ENCODE results near the gene CAMKMT. TPM values are rescaled to one million over a fixed set of nuclear protein-coding genes. Genes with fewer than 3 reads are reported as not detected.

Gene CAMKMT
- total RNA-seq, 2 donors from 2014 or later: 10.7 to 11.6 TPM

DNA sequence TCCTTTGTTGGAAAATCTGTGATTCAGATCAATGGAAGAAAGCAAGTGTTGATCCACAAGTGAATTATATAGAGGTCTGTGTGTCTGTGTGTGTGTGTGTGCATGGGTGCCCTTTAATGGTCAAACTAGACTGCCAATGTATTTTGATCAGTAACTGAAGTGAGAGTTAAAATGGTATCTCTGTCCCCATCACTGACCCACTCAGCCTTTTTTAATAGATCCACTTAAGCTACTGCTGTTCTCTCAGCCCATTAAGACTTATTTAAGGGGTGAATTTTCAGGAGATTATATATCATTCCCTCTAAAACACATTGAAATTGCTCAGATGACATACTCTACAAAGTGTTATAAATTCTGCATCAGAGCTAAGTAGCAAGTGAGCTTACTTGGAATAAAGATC is 386.0 kb downstream of the CAMKMT start:
- Histone ChIP-seq H3K4me1 (no peaks in the 10 kb centered on the region), H3K4me3 (no peak overlapping the region), H3K36me3 (no peaks in the 10 kb centered on the region), H3K9me3 (no peaks in the 10 kb centered on the region), H3K27me3 (no peaks in the 10 kb centered on the region), H3K27ac (no peak overlapping the region), H3K9ac (ENCODE audit: low read depth in 2 of 2, low read length in 2 of 2) (no peak overlapping the region)
- TF ChIP-seq, protein P1, sequence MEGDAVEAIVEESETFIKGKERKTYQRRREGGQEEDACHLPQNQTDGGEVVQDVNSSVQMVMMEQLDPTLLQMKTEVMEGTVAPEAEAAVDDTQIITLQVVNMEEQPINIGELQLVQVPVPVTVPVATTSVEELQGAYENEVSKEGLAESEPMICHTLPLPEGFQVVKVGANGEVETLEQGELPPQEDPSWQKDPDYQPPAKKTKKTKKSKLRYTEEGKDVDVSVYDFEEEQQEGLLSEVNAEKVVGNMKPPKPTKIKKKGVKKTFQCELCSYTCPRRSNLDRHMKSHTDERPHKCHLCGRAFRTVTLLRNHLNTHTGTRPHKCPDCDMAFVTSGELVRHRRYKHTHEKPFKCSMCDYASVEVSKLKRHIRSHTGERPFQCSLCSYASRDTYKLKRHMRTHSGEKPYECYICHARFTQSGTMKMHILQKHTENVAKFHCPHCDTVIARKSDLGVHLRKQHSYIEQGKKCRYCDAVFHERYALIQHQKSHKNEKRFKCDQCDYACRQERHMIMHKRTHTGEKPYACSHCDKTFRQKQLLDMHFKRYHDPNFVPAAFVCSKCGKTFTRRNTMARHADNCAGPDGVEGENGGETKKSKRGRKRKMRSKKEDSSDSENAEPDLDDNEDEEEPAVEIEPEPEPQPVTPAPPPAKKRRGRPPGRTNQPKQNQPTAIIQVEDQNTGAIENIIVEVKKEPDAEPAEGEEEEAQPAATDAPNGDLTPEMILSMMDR (IDR thresholded peaks at IDR 0.05): no peak
- DNase-seq: no peak
- intact Hi-C loops (cut with DNase I): no loop called here

DNA sequence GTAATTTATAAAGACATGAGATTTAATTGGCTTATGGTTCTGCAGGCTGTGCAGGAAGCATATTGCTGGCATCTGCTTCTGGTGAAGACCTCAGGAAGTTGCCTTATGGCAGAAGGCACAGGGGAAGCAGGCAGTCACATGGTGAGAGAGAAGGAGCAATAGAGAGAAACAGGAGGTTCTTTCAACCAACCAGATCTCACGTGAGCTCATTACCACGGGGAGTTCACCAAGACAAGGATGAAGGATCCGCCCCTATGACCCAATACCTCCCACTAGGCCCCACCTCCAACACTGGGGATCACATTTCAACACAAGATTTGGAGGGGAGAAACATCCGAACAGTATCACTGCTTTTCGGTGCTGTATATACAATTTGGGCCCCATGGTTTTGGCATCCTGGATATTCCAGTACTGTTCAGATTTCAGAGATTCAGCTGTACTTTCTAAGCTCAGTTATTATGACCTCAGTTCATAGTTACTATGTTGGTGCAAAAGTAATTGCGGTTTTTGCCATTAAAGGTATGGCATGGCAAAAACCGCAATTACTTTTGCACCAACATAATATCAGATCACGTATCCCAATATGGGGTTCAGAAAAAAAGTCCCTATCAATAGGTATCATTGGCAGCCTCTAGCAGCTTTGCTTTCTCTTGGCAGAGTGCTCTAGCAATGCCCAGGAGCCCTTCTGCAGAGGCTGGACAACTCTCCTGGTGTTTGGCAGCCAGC is 390.2 kb downstream of the CAMKMT start:
- DNase-seq: no peak
- Histone ChIP-seq H3K27ac (no peak overlapping the region), H3K4me1 (no peaks in the 10 kb centered on the region), H3K27me3 (no peaks in the 10 kb centered on the region), H3K4me3 (no peak overlapping the region), H3K36me3 (no peaks in the 10 kb centered on the region), H3K9me3 (no peaks in the 10 kb centered on the region), H3K9ac (ENCODE audit: low read depth in 2 of 2, low read length in 2 of 2) (no peak overlapping the region)
- intact Hi-C loops (cut with DNase I): no loop called here
- TF ChIP-seq, protein P1 (IDR thresholded peaks at IDR 0.05): no peak

DNA sequence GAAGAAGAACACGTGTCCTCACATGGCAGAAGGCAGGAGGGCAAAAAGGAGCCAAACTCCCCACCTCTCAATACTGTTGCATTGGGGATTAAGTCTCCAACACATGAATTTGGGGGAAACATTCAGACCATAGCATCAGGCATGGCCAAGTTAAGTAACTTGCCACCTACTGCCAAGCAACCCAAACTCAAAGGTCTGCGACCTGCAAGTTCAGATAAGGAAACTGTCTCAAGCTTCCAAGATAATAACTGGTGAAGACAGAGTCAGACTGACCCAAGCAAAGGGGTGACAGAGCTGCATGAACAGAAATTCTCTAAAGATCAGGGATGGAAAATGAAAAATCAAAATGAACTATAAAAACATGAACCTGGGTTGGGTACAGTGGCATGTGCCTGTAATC is 391.0 kb downstream of the CAMKMT start:
- no peaks in the 10 kb centered on the region for H3K4me1 ChIP-seq
- no peak overlapping the region for H3K4me3 ChIP-seq
- intact Hi-C loops (cut with DNase I): no loop called here
- no peaks in the 10 kb centered on the region for H3K36me3 ChIP-seq
- no peak overlapping the region for H3K27ac ChIP-seq
- DNase-seq: no peak
- no peak overlapping the region for H3K9ac ChIP-seq (ENCODE audit: low read depth in 2 of 2, low read length in 2 of 2)
- TF ChIP-seq, protein P1 (IDR thresholded peaks at IDR 0.05): no peak
- no peaks in the 10 kb centered on the region for H3K27me3 ChIP-seq
- no peaks in the 10 kb centered on the region for H3K9me3 ChIP-seq

DNA sequence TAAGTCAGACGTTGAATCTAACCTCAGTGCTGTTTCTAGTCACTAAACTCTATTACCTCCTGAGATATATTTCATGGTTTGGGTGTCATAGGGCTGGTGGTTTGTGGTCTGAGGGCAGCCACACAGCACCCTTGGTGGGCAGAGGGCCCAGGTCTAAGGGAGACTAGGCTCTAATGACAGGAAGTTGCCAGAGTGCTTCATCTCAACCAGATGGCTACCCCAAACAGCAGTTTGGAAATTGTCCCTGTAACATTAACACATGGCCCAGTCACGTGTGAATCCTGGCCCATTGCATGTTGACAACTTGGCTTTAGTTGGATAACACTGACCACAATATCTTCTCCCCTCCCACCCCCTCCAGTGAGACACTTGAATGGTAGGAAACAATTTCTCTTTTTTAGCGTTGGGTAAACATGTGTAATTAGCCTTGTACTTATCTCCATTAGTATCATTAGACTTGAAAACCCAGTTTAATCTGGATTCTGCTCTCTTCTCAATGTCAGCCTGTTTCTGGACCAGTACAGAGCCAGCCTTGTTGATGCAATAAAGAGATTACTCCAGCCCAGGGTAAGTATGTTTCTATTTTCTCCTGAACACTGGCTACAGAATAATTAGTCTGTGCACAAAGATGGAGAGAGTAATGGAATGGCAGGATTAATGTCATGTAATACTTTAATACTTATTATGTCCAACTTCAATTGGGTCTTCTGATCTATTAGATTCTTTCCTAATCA is 392.0 kb downstream of the CAMKMT start:
- Histone ChIP-seq H3K4me3 (no peak overlapping the region), H3K27ac (no peak overlapping the region), H3K9me3 (no peaks in the 10 kb centered on the region), H3K9ac (ENCODE audit: low read depth in 2 of 2, low read length in 2 of 2) (no peak overlapping the region), H3K27me3 (no peaks in the 10 kb centered on the region), H3K4me1 (no peaks in the 10 kb centered on the region), H3K36me3 (no peaks in the 10 kb centered on the region)
- TF ChIP-seq, protein P1 (IDR thresholded peaks at IDR 0.05): no peak
- intact Hi-C loops (cut with DNase I): no loop called here
- DNase-seq: no peak

DNA sequence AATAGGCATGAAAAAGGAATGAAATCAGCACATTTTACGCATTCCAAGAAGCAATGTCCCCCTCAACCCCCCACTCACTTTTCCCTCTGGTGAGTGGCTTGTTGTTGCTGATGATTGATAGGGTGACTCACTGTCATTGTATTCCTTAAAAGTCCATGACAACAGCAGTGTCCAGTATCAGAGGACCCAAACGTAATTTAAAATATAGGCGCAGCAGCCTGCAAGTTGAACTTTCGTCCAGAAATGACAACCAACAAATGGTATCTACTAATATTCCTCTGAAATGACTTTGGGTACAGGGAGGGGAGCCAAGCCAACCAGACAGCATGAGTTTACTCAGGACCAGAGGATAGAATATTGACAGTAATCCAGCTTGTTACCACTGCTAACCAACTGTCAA is 396.8 kb downstream of the CAMKMT start:
- intact Hi-C loops (cut with DNase I): no loop called here
- Histone ChIP-seq H3K9me3 (no peaks in the 10 kb centered on the region), H3K36me3 (no peaks in the 10 kb centered on the region), H3K4me1 (no peaks in the 10 kb centered on the region), H3K9ac (ENCODE audit: low read depth in 2 of 2, low read length in 2 of 2) (no peak overlapping the region), H3K27me3 (no peaks in the 10 kb centered on the region), H3K27ac (no peak overlapping the region), H3K4me3 (no peak overlapping the region)
- TF ChIP-seq, protein P1 (IDR thresholded peaks at IDR 0.05): no peak
- DNase-seq: no peak

Data from colonic mucosa (tissue), 4 donors.